Activated CD4-positive, alpha-beta memory T cell treated with anti-CD3 and anti-CD28 coated beads, Interleukin-2, amount 10 ng/mL, durations not matched to agents 7 days and 5 days (primary cell): ENCODE measurements around the gene COX6A2. TPM values are rescaled to one million over a fixed set of nuclear protein-coding genes. Genes with fewer than 3 reads are reported as not detected.
"Not testable (repeated sequence)": the region's sequence is repeated elsewhere in the genome, so short reads cannot be mapped to it uniquely, and the experiment has no call there.

Source experiments
- CTCF ChIA-PET: fragments of 350-600 bp; sonication (Branson Sonifier 250); formaldehyde crosslinking; loops from one replicate; lab custom pipeline; 2021; ENCODE audit warnings: antibody characterized with exemption, inconsistent platforms; lab: Charles Lee
- POLR2A ChIA-PET: fragments of 350-600 bp; sonication (Branson Sonifier 250); formaldehyde crosslinking; loops from one replicate; lab custom pipeline; 2021; ENCODE audit warnings: antibody characterized with exemption; lab: Charles Lee
- DNase-seq: peaks from one replicate; pipeline ENCODE4 v3.0.0-alpha.2; 2020
- H3K27ac Mint-ChIP-seq: one replicate; pipeline ENCODE4 v1.8.0; 2021; ENCODE audit warnings: mild to moderate bottlenecking, mixed read lengths
- H3K27me3 Mint-ChIP-seq: one replicate; pipeline ENCODE4 v1.8.0; 2021; ENCODE audit warnings: mixed read lengths
- H3K36me3 Mint-ChIP-seq: one replicate; pipeline ENCODE4 v1.8.0; 2021; ENCODE audit warnings: low read depth, mixed read lengths
- H3K4me1 Mint-ChIP-seq: one replicate; pipeline ENCODE4 v1.8.0; 2021; ENCODE audit warnings: mixed read lengths
- H3K4me3 Mint-ChIP-seq: one replicate; pipeline ENCODE4 v1.8.0; 2021; ENCODE audit warnings: mild to moderate bottlenecking, mixed read lengths
- H3K9me3 Mint-ChIP-seq: one replicate; pipeline ENCODE4 v1.8.0; 2021; ENCODE audit warnings: mixed read lengths
- total RNA-seq, 2 experiments: library from RNA; stranded (reverse); gene quantifications; one replicate each; pipeline ENCODE4 v1.2.3, GENCODE V29; 2021

The COX6A2 gene
- total RNA-seq, 2 experiments from 2014 or later, result not detected

- H3K4me3 Mint-ChIP-seq, result no peak overlapping the region
- H3K9me3 Mint-ChIP-seq, result peaks cover 8% of the 10 kb centered on the region
- ChIA-PET POLR2A (no interaction called here), CTCF (interaction anchor here (1.0 to 1.9 kb wide), 3 partner anchors 14 to 70 kb away, joined by 3 to 9 read pairs (median 3); partner anchors contain the start of gene ZNF843)
- H3K36me3 Mint-ChIP-seq, result peaks cover 7% of the 10 kb centered on the region
- H3K4me1 Mint-ChIP-seq, result peaks cover 23% of the 10 kb centered on the region
- H3K27me3 Mint-ChIP-seq, result peaks cover 7% of the 10 kb centered on the region
- no peak overlapping the region for H3K27ac Mint-ChIP-seq
- no peak for DNase-seq
These were observed 583 bp upstream of the COX6A2 start for GRCh38 chr16:31428638-31429247.

GRCh38 chr16:31427441-31428278 lies 500 bp downstream of the COX6A2 start:
- POLR2A ChIA-PET, result no interaction called here
- peak; percentile 64 for DNase-seq
- Mint-ChIP-seq H3K36me3 (peaks cover 10% of the 10 kb centered on the region), H3K4me3 (peak overlapping the region; percentile 35), H3K27ac (no peak overlapping the region), H3K4me1 (peaks cover 34% of the 10 kb centered on the region), H3K27me3 (peaks cover 7% of the 10 kb centered on the region), H3K9me3 (peaks cover 8% of the 10 kb centered on the region)
- CTCF ChIA-PET, result interaction anchor here (1.0 to 1.3 kb wide), 3 partner anchors 25 to 69 kb away, joined by 3 read pairs; no protein-coding TSS in a partner anchor

- Mint-ChIP-seq H3K27ac (no peak overlapping the region), H3K36me3 (peaks cover 13% of the 10 kb centered on the region), H3K4me3 (no peak overlapping the region), H3K27me3 (peaks cover 10% of the 10 kb centered on the region), H3K4me1 (peaks cover 55% of the 10 kb centered on the region), H3K9me3 (peaks cover 8% of the 10 kb centered on the region)
- CTCF ChIA-PET, result no interaction called here
- DNase-seq, result no peak
- POLR2A ChIA-PET, result no interaction called here
These were observed 4.4 kb downstream of the COX6A2 start for GRCh38 chr16:31423801-31424200.

GRCh38 chr16:31423241-31423640 lies 4.9 kb downstream of the COX6A2 start:
- no peak overlapping the region for H3K4me3 Mint-ChIP-seq
- H3K4me1 Mint-ChIP-seq, result peaks cover 55% of the 10 kb centered on the region
- peaks cover 10% of the 10 kb centered on the region for H3K27me3 Mint-ChIP-seq
- CTCF ChIA-PET, result no interaction called here
- POLR2A ChIA-PET, result interaction anchor here (1.6 to 2.1 kb wide), 2 partner anchors 8 to 243 kb away, joined by 4 to 8 read pairs; partner anchors contain the start of gene FUS
- peak overlapping the region; percentile 21 for H3K27ac Mint-ChIP-seq
- peak; percentile 21 for DNase-seq
- H3K36me3 Mint-ChIP-seq, result peaks cover 13% of the 10 kb centered on the region
- H3K9me3 Mint-ChIP-seq, result peaks cover 11% of the 10 kb centered on the region

GRCh38 chr16:31421587-31421986 lies 6.6 kb downstream of the COX6A2 start:
- H3K4me3 Mint-ChIP-seq, result no peak overlapping the region
- peak; percentile 83 for DNase-seq
- POLR2A ChIA-PET, result interaction anchor here (1.0 to 2.3 kb wide), 7 partner anchors 9 to 452 kb away, joined by 3 to 8 read pairs (median 5); partner anchors contain the start of genes FUS and ZNF267
- peak overlapping the region; percentile 80 for H3K27ac Mint-ChIP-seq
- H3K4me1 Mint-ChIP-seq, result peaks cover 60% of the 10 kb centered on the region
- peaks cover 11% of the 10 kb centered on the region for H3K27me3 Mint-ChIP-seq
- H3K36me3 Mint-ChIP-seq, result peaks cover 13% of the 10 kb centered on the region
- CTCF ChIA-PET, result interaction anchor here (1.0 to 1.4 kb wide), 4 partner anchors 9 to 280 kb away, joined by 3 to 6 read pairs (median 4); no protein-coding TSS in a partner anchor
- peaks cover 14% of the 10 kb centered on the region for H3K9me3 Mint-ChIP-seq

GRCh38 chr16:31420037-31420436 lies 8.1 kb downstream of the COX6A2 start:
- peak overlapping the region; percentile 55 for H3K27ac Mint-ChIP-seq
- ChIA-PET CTCF (interaction anchor here (1.0 to 1.6 kb wide), 3 partner anchors 37 to 41 kb away, joined by 3 to 6 read pairs (median 4); no protein-coding TSS in a partner anchor), POLR2A (interaction anchor here (0.8 to 1.6 kb wide), 4 partner anchors 11 to 242 kb away, joined by 3 to 4 read pairs (median 4); no protein-coding TSS in a partner anchor)
- peaks cover 10% of the 10 kb centered on the region for H3K36me3 Mint-ChIP-seq
- peaks cover 6% of the 10 kb centered on the region for H3K9me3 Mint-ChIP-seq
- H3K4me3 Mint-ChIP-seq, result no peak overlapping the region
- H3K27me3 Mint-ChIP-seq, result peaks cover 14% of the 10 kb centered on the region
- peaks cover 69% of the 10 kb centered on the region for H3K4me1 Mint-ChIP-seq
- DNase-seq, result peak; percentile 38

- Mint-ChIP-seq H3K27me3 (peaks cover 23% of the 10 kb centered on the region), H3K36me3 (peaks cover 4% of the 10 kb centered on the region), H3K4me3 (no peak overlapping the region), H3K9me3 (peaks cover 6% of the 10 kb centered on the region), H3K27ac (no peak overlapping the region), H3K4me1 (peaks cover 63% of the 10 kb centered on the region)
- CTCF ChIA-PET, result no interaction called here
- DNase-seq, result no peak
- POLR2A ChIA-PET, result interaction anchor here (0.9 kb wide), 1 partner anchor 14 kb away, joined by 3 read pairs; no protein-coding TSS in a partner anchor
These were observed 10.2 kb downstream of the COX6A2 start for GRCh38 chr16:31417916-31418315.

GRCh38 chr16:31417036-31417435 lies 11.1 kb downstream of the COX6A2 start:
- POLR2A ChIA-PET, CTCF ChIA-PET, DNase-seq, H3K4me3 Mint-ChIP-seq, H3K36me3 Mint-ChIP-seq, H3K27ac Mint-ChIP-seq, H3K9me3 Mint-ChIP-seq: not testable (repeated sequence)
- Mint-ChIP-seq H3K27me3 (peaks cover 24% of the 10 kb centered on the region), H3K4me1 (peaks cover 54% of the 10 kb centered on the region)

- POLR2A ChIA-PET, result no interaction called here
- no peak overlapping the region for H3K27ac Mint-ChIP-seq
- CTCF ChIA-PET, result no interaction called here
- H3K4me1 Mint-ChIP-seq, result peaks cover 47% of the 10 kb centered on the region
- peaks cover 4% of the 10 kb centered on the region for H3K36me3 Mint-ChIP-seq
- H3K27me3 Mint-ChIP-seq, result peaks cover 24% of the 10 kb centered on the region
- H3K9me3 Mint-ChIP-seq, result peaks cover 6% of the 10 kb centered on the region
- no peak overlapping the region for H3K4me3 Mint-ChIP-seq
- no peak for DNase-seq
These were observed 11.8 kb downstream of the COX6A2 start for GRCh38 chr16:31416371-31416770.

GRCh38 chr16:31414706-31415105 lies 13.5 kb downstream of the COX6A2 start:
- Mint-ChIP-seq H3K4me1 (peaks cover 34% of the 10 kb centered on the region), H3K27me3 (peaks cover 24% of the 10 kb centered on the region), H3K27ac (peak overlapping the region; percentile 37), H3K36me3 (no peaks in the 10 kb centered on the region), H3K9me3 (peaks cover 6% of the 10 kb centered on the region), H3K4me3 (no peak overlapping the region)
- ChIA-PET CTCF (no interaction called here), POLR2A (no interaction called here)
- peak; percentile 62 for DNase-seq

- ChIA-PET CTCF (no interaction called here), POLR2A (no interaction called here)
- H3K27ac Mint-ChIP-seq, result no peak overlapping the region
- H3K9me3 Mint-ChIP-seq, result peaks cover 6% of the 10 kb centered on the region
- H3K4me1 Mint-ChIP-seq, result peaks cover 31% of the 10 kb centered on the region
- H3K27me3 Mint-ChIP-seq, result peaks cover 24% of the 10 kb centered on the region
- no peak overlapping the region for H3K4me3 Mint-ChIP-seq
- no peaks in the 10 kb centered on the region for H3K36me3 Mint-ChIP-seq
- DNase-seq, result no peak
These were observed 14.2 kb downstream of the COX6A2 start for GRCh38 chr16:31413943-31414342.

GRCh38 chr16:31413381-31413780 lies 14.8 kb downstream of the COX6A2 start:
- Mint-ChIP-seq H3K27ac (no peak overlapping the region), H3K4me3 (no peak overlapping the region), H3K4me1 (peaks cover 31% of the 10 kb centered on the region), H3K9me3 (peaks cover 4% of the 10 kb centered on the region), H3K36me3 (no peaks in the 10 kb centered on the region), H3K27me3 (peaks cover 27% of the 10 kb centered on the region)
- POLR2A ChIA-PET, result no interaction called here
- DNase-seq, result no peak
- CTCF ChIA-PET, result interaction anchor here (0.6 kb wide), 1 partner anchor 150 kb away, joined by 3 read pairs; no protein-coding TSS in a partner anchor

GRCh38 chr16:31412750-31413149 lies 15.4 kb downstream of the COX6A2 start:
- no peak for DNase-seq
- H3K4me3 Mint-ChIP-seq, result no peak overlapping the region
- peaks cover 27% of the 10 kb centered on the region for H3K27me3 Mint-ChIP-seq
- POLR2A ChIA-PET, result no interaction called here
- no peak overlapping the region for H3K27ac Mint-ChIP-seq
- CTCF ChIA-PET, result interaction anchor here (0.6 kb wide), 1 partner anchor 149 kb away, joined by 3 read pairs; no protein-coding TSS in a partner anchor
- H3K36me3 Mint-ChIP-seq, result no peaks in the 10 kb centered on the region
- H3K9me3 Mint-ChIP-seq, result no peaks in the 10 kb centered on the region
- H3K4me1 Mint-ChIP-seq, result peaks cover 25% of the 10 kb centered on the region
